HepG2 (cell line): ENCODE results near the gene ABCB8. TPM values are rescaled to one million over a fixed set of nuclear protein-coding genes. Genes with fewer than 3 reads are reported as not detected.
A peak's percentile ranks its signal among the peaks of the same experiment; 100 is the strongest.

Experiments used
- CENPT ChIP-seq: sonication (generic); formaldehyde crosslinking; IDR thresholded peaks from 2 replicates; pipeline ENCODE4 v1.8.0; 2022; ENCODE audit warnings: low read depth, mild to moderate bottlenecking, moderate library complexity, missing genetic modification reagents
- CHCHD3 ChIP-seq: sonication (generic); formaldehyde crosslinking; IDR thresholded peaks from 2 replicates; pipeline ENCODE4 v1.8.0; 2022; ENCODE audit warnings: mild to moderate bottlenecking, missing genetic modification reagents, moderate library complexity
- HNRNPK ChIP-seq: fragments of 200-400 bp; formaldehyde crosslinking; IDR thresholded peaks from 2 replicates; pipeline ENCODE4 v1.6.1; 2018; ENCODE audit warnings: low read length, low read depth, moderate library complexity, mild to moderate bottlenecking; ENCODE audit not compliant: poor library complexity, severe bottlenecking
- JDP2 ChIP-seq: sonication (generic); formaldehyde crosslinking; IDR thresholded peaks from 2 replicates; pipeline ENCODE4 v1.8.1; 2022; ENCODE audit warnings: missing genetic modification reagents, borderline replicate concordance
- NAIF1 ChIP-seq: sonication (generic); formaldehyde crosslinking; IDR thresholded peaks from 2 replicates; pipeline ENCODE4 v1.5.0; 2020; ENCODE audit warnings: mild to moderate bottlenecking, missing genetic modification reagents, borderline replicate concordance
- NFYC ChIP-seq: IDR thresholded peaks from 2 replicates; pipeline ENCODE4 v1.6.1; 2016; ENCODE audit warnings: missing genetic modification reagents, missing compliant biosample characterization
- NPAS2 ChIP-seq: sonication (generic); formaldehyde crosslinking; IDR thresholded peaks from 2 replicates; pipeline ENCODE4 v1.8.0; 2022; ENCODE audit warnings: mild to moderate bottlenecking, missing genetic modification reagents, borderline replicate concordance
- STAG1 ChIP-seq: sonication (generic); formaldehyde crosslinking; IDR thresholded peaks from 2 replicates; pipeline ENCODE4 v1.4.0; 2020; ENCODE audit warnings: missing genetic modification reagents
- ZC3H13 ChIP-seq: sonication (generic); formaldehyde crosslinking; IDR thresholded peaks from 2 replicates; pipeline ENCODE4 v1.8.1; 2023; ENCODE audit warnings: mild to moderate bottlenecking, missing genetic modification reagents, moderate library complexity
- ZEB1 ChIP-seq: IDR thresholded peaks from 2 replicates; pipeline ENCODE4 v1.6.1; 2012; ENCODE audit warnings: mild to moderate bottlenecking, low read depth, inconsistent platforms; ENCODE audit not compliant: insufficient replicate concordance
- ZNF138 ChIP-seq: sonication (generic); formaldehyde crosslinking; IDR thresholded peaks from 2 replicates; pipeline ENCODE4 v1.5.0; 2020; ENCODE audit warnings: mild to moderate bottlenecking, low read depth, missing genetic modification reagents
- ZNF17 ChIP-seq: sonication (generic); formaldehyde crosslinking; IDR thresholded peaks from 2 replicates; pipeline ENCODE4 v1.5.0; 2020; ENCODE audit warnings: mild to moderate bottlenecking, missing genetic modification reagents
- ZNF256 ChIP-seq: sonication (generic); formaldehyde crosslinking; conservative IDR thresholded peaks from 2 replicates; pipeline ENCODE4 v1.4.0; 2020; ENCODE audit warnings: missing genetic modification reagents
- ZNF598 ChIP-seq: sonication (generic); formaldehyde crosslinking; IDR thresholded peaks from 2 replicates; pipeline ENCODE4 v1.5.1; 2020; ENCODE audit warnings: mild to moderate bottlenecking, missing genetic modification reagents, borderline replicate concordance
- ZNF816 ChIP-seq: sonication (generic); formaldehyde crosslinking; IDR thresholded peaks from 2 replicates; pipeline ENCODE4 v1.8.0; 2022; ENCODE audit warnings: missing genetic modification reagents, mild to moderate bottlenecking, borderline replicate concordance
- polyA plus RNA-seq, 8 experiments: library from polyadenylated mRNA; depleted of rRNA in 3 of 8; stranded (reverse) in 7 of 8; unstranded in 1 of 8; fragments of >200 nt; fragmentation: Illumina TruSeq in 4 of 8; extraction: Trizol in 4 of 8; gene quantifications; 2 replicates each; pipeline versions ENCODE4 v1.2.1 to v1.2.3, GENCODE V29; 2011 to 2016; ENCODE audit warnings: low read depth in 4 of 8, missing spikeins in 1 of 8, mixed read lengths in 1 of 8; ENCODE audit not compliant: insufficient read depth in 1 of 8
- total RNA-seq, 5 experiments: library from RNA; depleted of rRNA; stranded (reverse); fragments of >200 nt; fragmentation: Illumina TruSeq; extraction: Trizol; gene quantifications; 2 replicates each; pipeline ENCODE4 v1.2.3, GENCODE V29; 2016; ENCODE audit warnings: low read depth in 1 of 5
- TF ChIP-seq, protein P1 (sequence below): sonication (generic); formaldehyde crosslinking; conservative IDR thresholded peaks from 2 replicates; pipeline ENCODE4 v1.8.1; 2023; ENCODE audit warnings: missing genetic modification reagents
- TF ChIP-seq, protein P2 (sequence below): sonication (generic); formaldehyde crosslinking; IDR thresholded peaks from 2 replicates; pipeline ENCODE4 v1.5.0; 2020; ENCODE audit warnings: mild to moderate bottlenecking, missing genetic modification reagents
- TF ChIP-seq, protein P3 (sequence below): sonication (generic); formaldehyde crosslinking; IDR thresholded peaks from 2 replicates; pipeline ENCODE4 v1.4.0; 2020; ENCODE audit warnings: missing genetic modification reagents, mild to moderate bottlenecking, borderline replicate concordance
- TF ChIP-seq, protein P4 (sequence below), 2 experiments: sonication (generic) in 1 of 2; formaldehyde crosslinking in 1 of 2; IDR thresholded peaks; 2 replicates each; pipeline versions ENCODE4 v1.5.1 to v1.6.1; 2011 to 2020; ENCODE audit warnings: borderline replicate concordance in 1 of 2, low read depth in 1 of 2, low read length in 1 of 2, mild to moderate bottlenecking in 1 of 2, missing genetic modification reagents in 1 of 2, moderate library complexity in 1 of 2

Gene ABCB8
- total and polyA plus RNA-seq, 2 of the 13 experiments (the other 11 are each of a cell fraction or from before 2014, with no cell fraction given): 6.6 to 16.7 TPM

DNA sequence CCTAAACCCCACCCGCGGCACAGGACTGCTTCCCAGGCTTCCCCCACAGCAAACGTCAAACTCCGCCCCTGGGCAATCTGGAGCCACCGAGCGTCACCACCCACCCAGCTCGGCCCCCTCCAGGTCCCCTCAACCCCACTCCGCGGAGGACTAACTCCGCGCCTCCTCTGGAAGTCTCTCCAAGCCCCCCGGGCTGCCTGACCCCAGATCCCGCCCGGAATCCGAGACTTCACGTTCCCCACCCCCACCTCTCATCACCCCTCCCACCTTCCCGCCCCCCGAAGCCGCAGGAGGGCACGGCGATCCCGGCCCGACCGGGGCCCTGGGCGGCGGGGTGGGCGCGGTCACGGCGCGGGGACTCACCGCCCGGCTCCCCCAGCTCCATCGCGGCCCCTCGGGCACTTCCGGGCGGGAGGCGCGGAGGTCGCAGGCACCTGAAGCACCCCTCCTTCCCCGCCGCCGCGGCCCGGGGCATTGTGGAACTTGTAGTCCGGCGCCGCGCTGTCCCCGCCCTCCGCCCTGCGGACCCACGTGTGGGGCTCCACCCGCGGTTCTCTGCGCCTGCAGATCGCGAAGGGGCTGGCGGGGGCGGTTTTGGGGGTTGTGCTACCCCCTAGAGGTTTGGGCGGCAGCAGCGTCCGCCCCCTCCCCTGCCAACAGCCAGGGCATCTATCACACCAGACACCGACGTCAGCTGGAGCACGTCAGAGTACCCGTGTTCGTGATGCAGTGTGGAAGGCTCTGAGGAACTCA is 55.0 kb downstream of the ABCB8 start, which contains the start of gene TMUB1 (continued):
- TF ChIP-seq ZNF816 (CRISPR knock-in tag): no peak
- no peak for TF ChIP-seq CHCHD3 (CRISPR knock-in tag)
- TF ChIP-seq ZNF256 (CRISPR knock-in tag): no peak
- TF ChIP-seq JDP2 (CRISPR knock-in tag): no peak
- no peak for TF ChIP-seq ZNF598 (CRISPR knock-in tag)
- peak; percentile 8; the same call in 1 of the 2 replicates for TF ChIP-seq STAG1 (CRISPR knock-in tag)
- no peak for TF ChIP-seq NPAS2 (CRISPR knock-in tag)
- TF ChIP-seq ZC3H13 (CRISPR knock-in tag): no peak
- TF ChIP-seq, protein P1, sequence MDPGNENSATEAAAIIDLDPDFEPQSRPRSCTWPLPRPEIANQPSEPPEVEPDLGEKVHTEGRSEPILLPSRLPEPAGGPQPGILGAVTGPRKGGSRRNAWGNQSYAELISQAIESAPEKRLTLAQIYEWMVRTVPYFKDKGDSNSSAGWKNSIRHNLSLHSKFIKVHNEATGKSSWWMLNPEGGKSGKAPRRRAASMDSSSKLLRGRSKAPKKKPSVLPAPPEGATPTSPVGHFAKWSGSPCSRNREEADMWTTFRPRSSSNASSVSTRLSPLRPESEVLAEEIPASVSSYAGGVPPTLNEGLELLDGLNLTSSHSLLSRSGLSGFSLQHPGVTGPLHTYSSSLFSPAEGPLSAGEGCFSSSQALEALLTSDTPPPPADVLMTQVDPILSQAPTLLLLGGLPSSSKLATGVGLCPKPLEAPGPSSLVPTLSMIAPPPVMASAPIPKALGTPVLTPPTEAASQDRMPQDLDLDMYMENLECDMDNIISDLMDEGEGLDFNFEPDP (CRISPR knock-in tag): no peak
- TF ChIP-seq, protein P2, sequence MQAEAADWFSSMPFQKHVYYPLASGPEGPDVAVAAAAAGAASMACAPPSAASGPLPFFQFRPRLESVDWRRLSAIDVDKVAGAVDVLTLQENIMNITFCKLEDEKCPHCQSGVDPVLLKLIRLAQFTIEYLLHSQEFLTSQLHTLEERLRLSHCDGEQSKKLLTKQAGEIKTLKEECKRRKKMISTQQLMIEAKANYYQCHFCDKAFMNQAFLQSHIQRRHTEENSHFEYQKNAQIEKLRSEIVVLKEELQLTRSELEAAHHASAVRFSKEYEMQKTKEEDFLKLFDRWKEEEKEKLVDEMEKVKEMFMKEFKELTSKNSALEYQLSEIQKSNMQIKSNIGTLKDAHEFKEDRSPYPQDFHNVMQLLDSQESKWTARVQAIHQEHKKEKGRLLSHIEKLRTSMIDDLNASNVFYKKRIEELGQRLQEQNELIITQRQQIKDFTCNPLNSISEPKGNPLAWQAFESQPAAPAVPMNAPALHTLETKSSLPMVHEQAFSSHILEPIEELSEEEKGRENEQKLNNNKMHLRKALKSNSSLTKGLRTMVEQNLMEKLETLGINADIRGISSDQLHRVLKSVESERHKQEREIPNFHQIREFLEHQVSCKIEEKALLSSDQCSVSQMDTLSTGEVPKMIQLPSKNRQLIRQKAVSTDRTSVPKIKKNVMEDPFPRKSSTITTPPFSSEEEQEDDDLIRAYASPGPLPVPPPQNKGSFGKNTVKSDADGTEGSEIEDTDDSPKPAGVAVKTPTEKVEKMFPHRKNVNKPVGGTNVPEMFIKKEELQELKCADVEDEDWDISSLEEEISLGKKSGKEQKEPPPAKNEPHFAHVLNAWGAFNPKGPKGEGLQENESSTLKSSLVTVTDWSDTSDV (CRISPR knock-in tag): no peak
- TF ChIP-seq, protein P3, sequence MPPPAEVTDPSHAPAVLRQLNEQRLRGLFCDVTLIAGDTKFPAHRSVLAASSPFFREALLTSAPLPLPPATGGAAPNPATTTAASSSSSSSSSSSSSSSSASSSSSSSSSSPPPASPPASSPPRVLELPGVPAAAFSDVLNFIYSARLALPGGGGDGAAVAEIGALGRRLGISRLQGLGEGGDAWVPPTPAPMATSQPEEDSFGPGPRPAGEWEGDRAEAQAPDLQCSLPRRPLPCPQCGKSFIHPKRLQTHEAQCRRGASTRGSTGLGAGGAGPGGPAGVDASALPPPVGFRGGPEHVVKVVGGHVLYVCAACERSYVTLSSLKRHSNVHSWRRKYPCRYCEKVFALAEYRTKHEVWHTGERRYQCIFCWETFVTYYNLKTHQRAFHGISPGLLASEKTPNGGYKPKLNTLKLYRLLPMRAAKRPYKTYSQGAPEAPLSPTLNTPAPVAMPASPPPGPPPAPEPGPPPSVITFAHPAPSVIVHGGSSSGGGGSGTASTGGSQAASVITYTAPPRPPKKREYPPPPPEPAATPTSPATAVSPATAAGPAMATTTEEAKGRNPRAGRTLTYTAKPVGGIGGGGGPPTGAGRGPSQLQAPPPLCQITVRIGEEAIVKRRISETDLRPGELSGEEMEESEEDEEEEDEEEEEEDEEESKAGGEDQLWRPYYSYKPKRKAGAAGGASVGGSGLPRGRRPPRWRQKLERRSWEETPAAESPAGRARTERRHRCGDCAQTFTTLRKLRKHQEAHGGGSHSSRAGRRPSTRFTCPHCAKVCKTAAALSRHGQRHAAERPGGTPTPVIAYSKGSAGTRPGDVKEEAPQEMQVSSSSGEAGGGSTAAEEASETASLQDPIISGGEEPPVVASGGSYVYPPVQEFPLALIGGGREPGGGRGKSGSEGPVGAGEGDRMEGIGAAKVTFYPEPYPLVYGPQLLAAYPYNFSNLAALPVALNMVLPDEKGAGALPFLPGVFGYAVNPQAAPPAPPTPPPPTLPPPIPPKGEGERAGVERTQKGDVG (CRISPR knock-in tag): no peak
- TF ChIP-seq ZEB1: no peak
- TF ChIP-seq NAIF1 (CRISPR knock-in tag): no peak
- no peak for TF ChIP-seq ZNF138 (CRISPR knock-in tag)
- TF ChIP-seq CENPT (CRISPR knock-in tag): no peak
- no peak for TF ChIP-seq ZNF17 (CRISPR knock-in tag)
- peak; percentile 16 for TF ChIP-seq HNRNPK
- no peak for TF ChIP-seq NFYC
- TF ChIP-seq, protein P4, sequence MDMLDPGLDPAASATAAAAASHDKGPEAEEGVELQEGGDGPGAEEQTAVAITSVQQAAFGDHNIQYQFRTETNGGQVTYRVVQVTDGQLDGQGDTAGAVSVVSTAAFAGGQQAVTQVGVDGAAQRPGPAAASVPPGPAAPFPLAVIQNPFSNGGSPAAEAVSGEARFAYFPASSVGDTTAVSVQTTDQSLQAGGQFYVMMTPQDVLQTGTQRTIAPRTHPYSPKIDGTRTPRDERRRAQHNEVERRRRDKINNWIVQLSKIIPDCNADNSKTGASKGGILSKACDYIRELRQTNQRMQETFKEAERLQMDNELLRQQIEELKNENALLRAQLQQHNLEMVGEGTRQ (IDR thresholded peaks at IDR 0.05; ENCODE audit: low read depth, low read length): no peak
- TF ChIP-seq, protein P4 (CRISPR knock-in tag; IDR thresholded peaks at IDR 0.05; ENCODE audit: borderline replicate concordance): no peak
